IMR-90 (cell line): ENCODE results near the gene MRTFA. TPM values are rescaled to one million over a fixed set of nuclear protein-coding genes. Genes with fewer than 3 reads are reported as not detected.

Experiments used
- ATAC-seq: fragments of 200-7000 bp; cut with Tn5 transposase; 2 replicates; pipeline ENCODE4 v1.9.1; 2020; ENCODE audit warnings: low read depth, mild to moderate bottlenecking, moderate library complexity
- BruUV-seq: library from RNA; stranded (reverse); fragments of 400-500 nt; replicated peaks from 2 replicates; lab custom pipeline; 2021; lab: Mats Ljungman, UMichigan
- CTCF ChIA-PET: fragments of 300-600 bp; formaldehyde crosslinking; extraction: SDS; loops from one replicate; lab custom pipeline; 2021; ENCODE audit warnings: antibody characterized with exemption; lab: Yijun Ruan, JAX
- POLR2A ChIA-PET: fragments of 300-600 bp; sonication (Branson Sonifier 250); formaldehyde crosslinking; loops from one replicate; lab custom pipeline; 2022; ENCODE audit warnings: antibody characterized with exemption; ENCODE audit not compliant: unreplicated experiment; lab: Charles Lee
- DNase-seq: peaks from one replicate; pipeline ENCODE4 v3.0.0; 2013
- H2AFZ ChIP-seq: replicated peaks from 2 replicates; pipeline ENCODE3; 2013; ENCODE audit warnings: low read length, mild to moderate bottlenecking; ENCODE audit not compliant: poor library complexity
- H2AK5ac ChIP-seq: 2 replicates; pipeline ENCODE4 v1.6.1; 2013; ENCODE audit warnings: low read depth, low read length, inconsistent platforms
- H2AK9ac ChIP-seq: replicated peaks from 2 replicates; pipeline ENCODE3; 2013; ENCODE audit warnings: mild to moderate bottlenecking, low read depth, low read length, moderate library complexity; ENCODE audit not compliant: poor library complexity
- H2BK120ac ChIP-seq: 2 replicates; pipeline ENCODE4 v1.6.1; 2013; ENCODE audit warnings: low read depth, low read length, inconsistent platforms
- H2BK15ac ChIP-seq: 3 replicates; pipeline ENCODE4 v1.6.1; 2013; ENCODE audit warnings: low read depth, low read length, inconsistent platforms
- H2BK20ac ChIP-seq: 2 replicates; pipeline ENCODE4 v1.6.1; 2013; ENCODE audit warnings: low read depth, mild to moderate bottlenecking, inconsistent platforms, low read length, moderate library complexity
- H2BK5ac ChIP-seq: 2 replicates; pipeline ENCODE4 v1.6.1; 2013; ENCODE audit warnings: mild to moderate bottlenecking, low read depth, low read length, inconsistent platforms; ENCODE audit not compliant: poor library complexity, severe bottlenecking
- H3K14ac ChIP-seq: replicated peaks from 2 replicates; pipeline ENCODE4 v1.6.1; 2013; ENCODE audit warnings: low read depth, low read length, inconsistent platforms
- H3K18ac ChIP-seq: 2 replicates; pipeline ENCODE4 v1.6.1; 2013; ENCODE audit warnings: low read depth, low read length, control low read depth
- H3K23ac ChIP-seq: 2 replicates; pipeline ENCODE4 v1.6.1; 2013; ENCODE audit warnings: low read depth, low read length, inconsistent platforms
- H3K27ac ChIP-seq: 2 replicates; pipeline ENCODE4 v1.5.1; 2013; ENCODE audit warnings: mild to moderate bottlenecking, control low read depth, low read length; ENCODE audit not compliant: insufficient read depth
- H3K27me3 ChIP-seq: 2 replicates; pipeline ENCODE4 v1.6.1; 2013; ENCODE audit warnings: low read length; ENCODE audit not compliant: control insufficient read depth, insufficient read depth
- H3K36me3 ChIP-seq: 2 replicates; pipeline ENCODE4 v1.6.1; 2013; ENCODE audit warnings: low read length, mixed read lengths; ENCODE audit not compliant: control insufficient read depth, insufficient read depth
- H3K4ac ChIP-seq: 2 replicates; pipeline ENCODE4 v1.6.1; 2013; ENCODE audit warnings: low read depth, low read length, inconsistent platforms
- H3K4me1 ChIP-seq: 2 replicates; pipeline ENCODE4 v1.6.1; 2013; ENCODE audit warnings: low read length, mixed read lengths; ENCODE audit not compliant: control insufficient read depth, insufficient read depth
- H3K4me2 ChIP-seq: 2 replicates; pipeline ENCODE4 v1.6.1; 2013; ENCODE audit warnings: low read depth, mild to moderate bottlenecking, control low read depth, low read length, moderate library complexity
- H3K4me3 ChIP-seq: 2 replicates; pipeline ENCODE4 v1.5.1; 2013; ENCODE audit warnings: low read depth, mild to moderate bottlenecking, control low read depth, low read length, moderate library complexity; ENCODE audit not compliant: insufficient read depth
- H3K56ac ChIP-seq: 2 replicates; pipeline ENCODE4 v1.6.1; 2013; ENCODE audit warnings: low read length, inconsistent platforms; ENCODE audit not compliant: insufficient read depth; ENCODE audit errors: extremely low read depth
- H3K79me1 ChIP-seq, 2 experiments: 2 replicates each; pipeline ENCODE4 v1.6.1; 2013; ENCODE audit warnings: low read length in 2 of 2, inconsistent platforms in 1 of 2, low read depth in 1 of 2
- H3K9ac ChIP-seq: 2 replicates; pipeline ENCODE4 v1.6.1; 2013; ENCODE audit warnings: low read depth, low read length, control low read depth
- H3K9me1 ChIP-seq: 2 replicates; pipeline ENCODE4 v1.6.1; 2013; ENCODE audit warnings: low read length, inconsistent platforms; ENCODE audit not compliant: insufficient read depth
- H3K9me3 ChIP-seq: 2 replicates; pipeline ENCODE4 v1.6.1; 2013; ENCODE audit warnings: low read length; ENCODE audit not compliant: control insufficient read depth, insufficient read depth
- H4K20me1 ChIP-seq: 2 replicates; pipeline ENCODE4 v1.6.1; 2013; ENCODE audit warnings: low read length, inconsistent platforms; ENCODE audit not compliant: insufficient read depth
- H4K5ac ChIP-seq: 2 replicates; pipeline ENCODE4 v1.6.1; 2013; ENCODE audit warnings: mild to moderate bottlenecking, low read depth, low read length, control low read depth
- H4K8ac ChIP-seq, 2 experiments: 2 replicates each; pipeline ENCODE4 v1.6.1; 2013; ENCODE audit warnings: low read depth in 2 of 2, low read length in 2 of 2, control low read depth in 1 of 2, inconsistent platforms in 1 of 2
- H4K91ac ChIP-seq: 2 replicates; pipeline ENCODE4 v1.6.1; 2013; ENCODE audit warnings: low read depth, low read length, inconsistent platforms; ENCODE audit not compliant: insufficient read depth
- CEBPB ChIP-seq: IDR thresholded peaks from 2 replicates; pipeline ENCODE4 v1.6.1; 2012; ENCODE audit warnings: low read depth, low read length, improper control_type of control experiment
- FOS ChIP-seq: fragments of 150-350 bp; IDR thresholded peaks from 2 replicates; pipeline ENCODE4 v1.6.1; 2016; ENCODE audit warnings: low read depth, low read length
- MAZ ChIP-seq: IDR thresholded peaks from 2 replicates; pipeline ENCODE4 v1.6.1; 2012; ENCODE audit warnings: low read depth, mild to moderate bottlenecking, low read length, improper control_type of control experiment, moderate library complexity, borderline replicate concordance
- MXI1 ChIP-seq: IDR thresholded peaks from 2 replicates; pipeline ENCODE4 v1.6.1; 2012; ENCODE audit warnings: low read depth, mild to moderate bottlenecking, low read length, moderate library complexity, borderline replicate concordance
- NFE2L2 ChIP-seq: fragments of 150-350 bp; IDR thresholded peaks from 2 replicates; pipeline ENCODE4 v1.6.1; 2016; ENCODE audit warnings: low read depth, mild to moderate bottlenecking, low read length
- POLR2A ChIP-seq: IDR thresholded peaks from 2 replicates; pipeline ENCODE4 v1.6.1; 2012; ENCODE audit warnings: mild to moderate bottlenecking, low read depth, low read length
- RAD21 ChIP-seq: IDR thresholded peaks from 2 replicates; pipeline ENCODE4 v1.6.1; 2012; ENCODE audit warnings: low read length, improper control_type of control experiment
- RFX5 ChIP-seq: IDR thresholded peaks from 2 replicates; pipeline ENCODE4 v1.8.0; 2012; ENCODE audit warnings: low read depth, mild to moderate bottlenecking, low read length, moderate library complexity
- WGBS, 2 experiments: methylation state at CpG; one replicate each; pipeline versions ENCODE4 v1.1.5 to v1.1.7; 2013; ENCODE audit warnings: missing lambda C conversion rate in 2 of 2; ENCODE audit not compliant: insufficient read length in 1 of 2; ENCODE audit errors: extremely low coverage in 2 of 2; 5-methylcytosine and 5-hydroxymethylcytosine counted together
- dilution Hi-C: fragments of 300-500 bp; cut with HindIII; formaldehyde crosslinking; loops from one replicate; pipeline ENCODE4 v1.14.3; 2018; ENCODE audit warnings: low sequenced_read_pairs; ENCODE audit not compliant: unreplicated experiment
- in situ Hi-C: fragments of 300-500 bp; cut with MboI; formaldehyde crosslinking; loops from 3 replicates; pipeline ENCODE4 v1.14.3; 2019; ENCODE audit warnings: low sequenced_read_pairs, inconsistent platforms, mixed read lengths
- intact Hi-C: fragments of 100-400 bp; cut with micrococcal nuclease; formaldehyde crosslinking; loops from 2 replicates; pipeline ENCODE4 v1.10.0; 2022
- polyA plus RNA-seq, 3 experiments: library from polyadenylated mRNA; depleted of rRNA; stranded (reverse); fragments of >200 nt; gene quantifications; 2 replicates each; pipeline ENCODE4 v1.2.3, GENCODE V29; 2012; ENCODE audit warnings: low replicate concordance in 1 of 3
- total RNA-seq: library from RNA; depleted of rRNA; stranded (reverse); fragments of >200 nt; gene quantifications from 2 replicates; pipeline ENCODE4 v1.2.3, GENCODE V29; 2012

Gene MRTFA
- total and polyA plus RNA-seq, 2 of the 4 experiments (the other 2 are of a cell fraction), result 12.5 to 17.2 TPM

GRCh38 chr22:40423310-40423688, 213.2 kb downstream of the MRTFA start:
- H3K56ac ChIP-seq, result no peak overlapping the region
- POLR2A ChIA-PET, result no interaction called here
- no peak overlapping the region for H3K27ac ChIP-seq
- peaks cover 83% of the 10 kb centered on the region for H3K36me3 ChIP-seq
- H2BK20ac ChIP-seq, result no peak overlapping the region
- H3K14ac ChIP-seq, result no peak overlapping the region
- no TSS peak for BruUV-seq
- no peak overlapping the region for H2AK5ac ChIP-seq
- no peak overlapping the region for H2BK15ac ChIP-seq
- in situ Hi-C loops (no loop called here), intact Hi-C loops (no loop called here), dilution Hi-C loops (no loop called here)
- H3K4me3 ChIP-seq, result no peak overlapping the region
- H3K23ac ChIP-seq, result no peak overlapping the region
- no peaks in the 10 kb centered on the region for H3K27me3 ChIP-seq
- CTCF ChIA-PET, result no interaction called here
- no peak overlapping the region for H3K18ac ChIP-seq
- H4K8ac ChIP-seq, result no peak overlapping the region
- H2BK120ac ChIP-seq, result no peak overlapping the region
- peaks cover 4% of the 10 kb centered on the region; the same call in 1 of the 2 replicates for H3K4me1 ChIP-seq
- TF ChIP-seq FOS, result no peak
- TF ChIP-seq CEBPB, result no peak
- no peak for TF ChIP-seq MXI1
- no peak for TF ChIP-seq MAZ
- no peak for TF ChIP-seq POLR2A
- TF ChIP-seq NFE2L2, result no peak
- no peak for TF ChIP-seq RAD21
- TF ChIP-seq RFX5, result no peak
- H3K79me1 ChIP-seq, result peaks cover 10 to 82% of the 10 kb centered on the region in 2 experiments; a peak in 3 of 4 replicates
- no peak overlapping the region for H4K91ac ChIP-seq
- no peak overlapping the region for H2AFZ ChIP-seq
- H4K20me1 ChIP-seq, result peaks cover 32% of the 10 kb centered on the region
- H3K9me3 ChIP-seq, result no peaks in the 10 kb centered on the region
- 80% methylated on average over 1 of the region's 5 CpGs; no CpG with 5 or more reads in 1 of the 2 experiments for WGBS, 2 experiments
- H3K9me1 ChIP-seq, result peaks cover 11% of the 10 kb centered on the region
- DNase-seq, result no peak
- no peak overlapping the region for H2BK5ac ChIP-seq
- H2AK9ac ChIP-seq, result no peak overlapping the region
- no peak overlapping the region for H3K4me2 ChIP-seq
- ATAC-seq, result no peak
- no peak overlapping the region for H3K9ac ChIP-seq
- no peak overlapping the region for H3K4ac ChIP-seq
- no peak overlapping the region for H4K5ac ChIP-seq
